K562 (cell line): ENCODE measurements around the gene TMEM242. TPM values are rescaled to one million over a fixed set of nuclear protein-coding genes. Genes with fewer than 3 reads are reported as not detected.

Experiments used
- ASH1L ChIP-seq: fragments of 450-650 bp; IDR thresholded peaks from 2 replicates; pipeline ENCODE4 v1.6.1; 2018; ENCODE audit warnings: borderline replicate concordance, mild to moderate bottlenecking, low read depth; ENCODE audit not compliant: partially characterized antibody
- CBX3 ChIP-seq, 2 experiments: IDR thresholded peaks; 1 replicate in 1 of 2; 2 replicates in 1 of 2; pipeline ENCODE4 v1.6.1; 2012; ENCODE audit warnings: inconsistent platforms in 2 of 2, low read length in 2 of 2, borderline replicate concordance in 1 of 2, control low read depth in 1 of 2
- CCAR2 ChIP-seq: fragments of 200-400 bp; formaldehyde crosslinking; IDR thresholded peaks from 2 replicates; pipeline ENCODE4 v1.6.1; 2017; ENCODE audit warnings: mild to moderate bottlenecking, low read depth, low read length
- CHD1 ChIP-seq: fragments of 200-600 bp; sonication (generic); IDR thresholded peaks from one replicate; pipeline ENCODE4 v1.6.1; 2012; ENCODE audit warnings: mild to moderate bottlenecking, moderate library complexity, low read length, inconsistent platforms
- EGR1 ChIP-seq: fragments of 450-650 bp; conservative IDR thresholded peaks from 2 replicates; pipeline ENCODE4 v1.6.1; 2017; ENCODE audit warnings: mild to moderate bottlenecking
- HNRNPL ChIP-seq: fragments of 200-400 bp; formaldehyde crosslinking; IDR thresholded peaks from 2 replicates; pipeline ENCODE4 v1.6.1; 2017; ENCODE audit warnings: low read depth, mild to moderate bottlenecking, low read length
- LEF1 ChIP-seq: fragments of 450-650 bp; IDR thresholded peaks from 2 replicates; pipeline ENCODE4 v1.6.1; 2016; ENCODE audit warnings: mild to moderate bottlenecking
- MXI1 ChIP-seq: IDR thresholded peaks from 2 replicates; pipeline ENCODE4 v1.6.1; 2011; ENCODE audit warnings: low read depth, mild to moderate bottlenecking, improper control_type of control experiment, low read length
- NFE2L1 ChIP-seq: fragments of 450-650 bp; IDR thresholded peaks from 2 replicates; pipeline ENCODE4 v1.6.1; 2016; ENCODE audit warnings: missing genetic modification characterization, low read depth, mild to moderate bottlenecking, missing compliant biosample characterization, moderate library complexity, borderline replicate concordance
- PTTG1 ChIP-seq: fragments of 450-650 bp; IDR thresholded peaks from 2 replicates; pipeline ENCODE4 v1.6.1; 2016; ENCODE audit warnings: low read depth, mild to moderate bottlenecking, missing genetic modification characterization, missing compliant biosample characterization
- RBM34 ChIP-seq: fragments of 200-400 bp; formaldehyde crosslinking; IDR thresholded peaks from 2 replicates; pipeline ENCODE4 v1.6.1; 2018; ENCODE audit warnings: low read length, borderline replicate concordance; ENCODE audit not compliant: insufficient read depth
- SLC30A9 ChIP-seq: fragments of 250-450 bp; sonication (Bioruptor Pico); IDR thresholded peaks from 2 replicates; pipeline ENCODE4 v1.8.0; 2022; ENCODE audit warnings: mild to moderate bottlenecking, moderate library complexity
- SMARCA4 ChIP-seq: fragments of 450-650 bp; IDR thresholded peaks from 2 replicates; pipeline ENCODE4 v1.6.1; 2016
- SP2 ChIP-seq: IDR thresholded peaks from 2 replicates; pipeline ENCODE4 v1.6.1; 2011; ENCODE audit warnings: mild to moderate bottlenecking, low read depth, low read length, moderate library complexity; ENCODE audit not compliant: poor library complexity, severe bottlenecking; ENCODE audit errors: extremely low read depth
- TFAM ChIP-seq: fragments of 250-450 bp; sonication (Bioruptor Pico); conservative IDR thresholded peaks from 2 replicates; pipeline ENCODE4 v1.5.0; 2021; ENCODE audit warnings: mild to moderate bottlenecking, moderate library complexity
- TSC22D4 ChIP-seq: fragments of 450-650 bp; IDR thresholded peaks from 2 replicates; pipeline ENCODE4 v1.6.1; 2016; ENCODE audit warnings: missing genetic modification characterization, missing biosample characterization, control low read depth
- U2AF2 ChIP-seq: fragments of 200-400 bp; formaldehyde crosslinking; optimal IDR thresholded peaks from 2 replicates; pipeline ENCODE3; 2017; ENCODE audit warnings: low read depth, mild to moderate bottlenecking, low read length
- YBX1 ChIP-seq: fragments of 450-650 bp; IDR thresholded peaks from 2 replicates; pipeline ENCODE4 v1.7.1; 2016; ENCODE audit warnings: mild to moderate bottlenecking
- ZBTB5 ChIP-seq: fragments of 450-650 bp; IDR thresholded peaks from 2 replicates; pipeline ENCODE4 v1.6.1; 2017; ENCODE audit warnings: antibody characterized with exemption
- ZBTB9 ChIP-seq: fragments of 450-650 bp; formaldehyde crosslinking; IDR thresholded peaks from 2 replicates; pipeline ENCODE4 v1.4.0; 2020; ENCODE audit warnings: mild to moderate bottlenecking, moderate library complexity
- ZNF121 ChIP-seq: sonication (generic); formaldehyde crosslinking; conservative IDR thresholded peaks from 2 replicates; pipeline ENCODE4 v1.8.0; 2022; ENCODE audit warnings: missing genetic modification reagents
- ZNF263 ChIP-seq: sonication (generic); formaldehyde crosslinking; IDR thresholded peaks from 2 replicates; pipeline ENCODE4 v1.8.0; 2022; ENCODE audit warnings: mild to moderate bottlenecking, missing genetic modification reagents, borderline replicate concordance
- ZNF3 ChIP-seq: fragments of 250-450 bp; sonication (Bioruptor Pico); IDR thresholded peaks from 2 replicates; pipeline ENCODE4 v1.5.0; 2021; ENCODE audit warnings: mild to moderate bottlenecking, moderate library complexity
- ZNF347 ChIP-seq: fragments of 450-650 bp; formaldehyde crosslinking; IDR thresholded peaks from 2 replicates; pipeline ENCODE4 v1.4.0; 2020; ENCODE audit warnings: low read depth, mild to moderate bottlenecking, moderate library complexity
- ZNF583 ChIP-seq: fragments of 250-450 bp; sonication (Bioruptor Pico); IDR thresholded peaks from 2 replicates; pipeline ENCODE4 v1.4.0; 2020
- ZNF696 ChIP-seq: fragments of 250-450 bp; sonication (Bioruptor Pico); conservative IDR thresholded peaks from 2 replicates; pipeline ENCODE4 v1.4.0; 2020; ENCODE audit warnings: mild to moderate bottlenecking, moderate library complexity
- ZNF77 ChIP-seq: fragments of 250-450 bp; sonication (Bioruptor Pico); IDR thresholded peaks from 2 replicates; pipeline ENCODE4 v1.5.0; 2020
- polyA plus RNA-seq, 8 experiments: library from polyadenylated mRNA; depleted of rRNA in 4 of 8; stranded (reverse) in 5 of 8; unstranded in 3 of 8; fragments of >200 nt; fragmentation: Nextera tagmentation in 2 of 8; fragmentation: Illumina TruSeq in 1 of 8; extraction: Ambion mirVana in 2 of 8; extraction: Trizol in 1 of 8; gene quantifications; 2 replicates each; pipeline versions ENCODE4 v1.2.1 to v1.2.3, GENCODE V29; 2011 to 2014; ENCODE audit warnings: inconsistent platforms in 1 of 8, missing spikeins in 1 of 8
- total RNA-seq, 7 experiments: library from RNA; depleted of rRNA in 6 of 7; stranded (reverse); fragments of >200 nt in 6 of 7; fragmentation: Illumina TruSeq in 2 of 7; extraction: Trizol in 2 of 7; gene quantifications; 2 replicates each; pipeline versions ENCODE4 v1.2.1 to v1.2.3, GENCODE V29; 2011 to 2021; ENCODE audit warnings: low replicate concordance in 1 of 7
- TF ChIP-seq, protein P1 (sequence below): fragments of 250-450 bp; sonication (Bioruptor Pico); IDR thresholded peaks from 2 replicates; pipeline ENCODE4 v1.9.0; 2021; ENCODE audit warnings: mild to moderate bottlenecking

The TMEM242 gene
- total and polyA plus RNA-seq, 9 of the 15 experiments (the other 6 are each of a cell fraction or from before 2014, with no cell fraction given): 9.5 to 35.3 (median 16.5) TPM

- TF ChIP-seq CCAR2 (no peak), EGR1 (peak; percentile 94), ZNF347 (CRISPR knock-in tag) (no peak), ZBTB5 (no peak), ZNF583 (CRISPR knock-in tag) (peak; percentile 65), CHD1 (no peak), ZNF263 (CRISPR knock-in tag) (peak; percentile 98), MXI1 (peak; percentile 14; the same call in 1 of the 2 replicates), SLC30A9 (CRISPR knock-in tag) (0 out of 2 replicates have a peak, but pooled peaks have one; percentile 40), TSC22D4 (tag) (no peak), PTTG1 (tag) (no peak), SMARCA4 (no peak), U2AF2 (no peak), TFAM (CRISPR knock-in tag) (no peak), ZNF3 (no peak), SP2 (no peak), HNRNPL (peak; percentile 87), LEF1 (no peak), ZBTB9 (CRISPR knock-in tag) (peak; percentile 52; the same call in 1 of the 2 replicates), RBM34 (no peak), CBX3 (IDR thresholded peaks at IDR 0.05; ENCODE audit: borderline replicate concordance in 1 of 2, low read length in 2 of 2) (peak in 1 of 2 experiments; percentile 97; a peak in 2 of 3 replicates), YBX1 (no peak), NFE2L1 (tag) (no peak), ZNF121 (peak; percentile 59), ZNF696 (no peak), ZNF77 (CRISPR knock-in tag) (no peak), ASH1L (no peak)
- TF ChIP-seq, protein P1, sequence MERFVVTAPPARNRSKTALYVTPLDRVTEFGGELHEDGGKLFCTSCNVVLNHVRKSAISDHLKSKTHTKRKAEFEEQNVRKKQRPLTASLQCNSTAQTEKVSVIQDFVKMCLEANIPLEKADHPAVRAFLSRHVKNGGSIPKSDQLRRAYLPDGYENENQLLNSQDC: peak; percentile 94
Observed at GRCh38 chr6:157323255-157323965, at the start of gene TMEM242 (continued).
